Prostate gland (tissue), 2 donors: ENCODE data around the gene SYT11.

ENCODE experiments used
- CTCF ChIP-seq, 4 experiments: fragments of 200-600 bp in 2 of 4; fragments of 450-650 bp in 2 of 4; sonication (generic) in 2 of 4; IDR thresholded peaks; 1 replicate in 3 of 4; 2 replicates in 1 of 4; pipeline ENCODE4 v1.5.1; 2016 to 2019; ENCODE audit warnings: antibody characterized with exemption in 4 of 4, mild to moderate bottlenecking in 2 of 4, moderate library complexity in 2 of 4
- POLR2A ChIP-seq: fragments of 450-650 bp; IDR thresholded peaks from one replicate; pipeline ENCODE4 v1.6.1; 2016; ENCODE audit warnings: antibody characterized with exemption, mild to moderate bottlenecking

- TF ChIP-seq CTCF (IDR thresholded peaks at IDR 0.05), result no peak
- TF ChIP-seq POLR2A, result no peak
Measured at GRCh38 chr1:155925506-155925905, 66.1 kb downstream of the SYT11 start.
